ENCODE measurements around the gene RBMS1.

GRCh38 chr2:160429248-160430000 is 64.2 kb downstream of the RBMS1 start:
- TF ChIP-seq CTCF (IDR thresholded peaks at IDR 0.05) = peak; percentile 59 to 69 (median 60)
- TF ChIP-seq POLR2AphosphoS5 (IDR thresholded peaks at IDR 0.05) = no peak

Data from gastroesophageal sphincter (tissue), 3 donors.